ENCODE measurements around the gene SMAD7. TPM values are rescaled to one million over a fixed set of nuclear protein-coding genes. Genes with fewer than 3 reads are reported as not detected.

Gene SMAD7
- total and polyA plus RNA-seq, 2 experiments from 2014 or later: 11.8 to 29.8 TPM

GRCh38 chr18:48892146-48892855 is 58.5 kb downstream of the SMAD7 start:
- Mint-ChIP-seq H3K4me3 (no peak overlapping the region), H3K9me3 (no peaks in the 10 kb centered on the region), H3K4me1 (peaks cover 32% of the 10 kb centered on the region), H3K36me3 (ENCODE audit: low read depth) (no peaks in the 10 kb centered on the region), H3K27ac (no peak overlapping the region), H3K27me3 (ENCODE audit: insufficient read depth, low read depth, poor library complexity) (peaks cover 10% of the 10 kb centered on the region)
- no peak overlapping the region for H3K4me3 ChIP-seq
- ATAC-seq (no peak), DNase-seq (ENCODE audit: low spot score) (no peak)
- H3F3A ChIP-seq (replicated peaks; ENCODE audit: low read depth): no peaks in the 10 kb centered on the region
- no peaks in the 10 kb centered on the region for H3K36me3 ChIP-seq (ENCODE audit: insufficient read depth)
- H3K27me3 ChIP-seq (ENCODE audit: insufficient read depth): no peaks in the 10 kb centered on the region
- no peaks in the 10 kb centered on the region for H4K20me1 ChIP-seq (replicated peaks; ENCODE audit: insufficient read depth)
- H3K4me2 ChIP-seq: no peak overlapping the region
- peaks cover 11% of the 10 kb centered on the region for H3K4me1 ChIP-seq (ENCODE audit: insufficient read depth)
- no peak overlapping the region for H3K27ac ChIP-seq (ENCODE audit: low read depth)
- no peaks in the 10 kb centered on the region for H3K79me2 ChIP-seq (replicated peaks; ENCODE audit: insufficient read depth)
- TF ChIP-seq CREB1 (CRISPR knock-in tag; IDR thresholded peaks at IDR 0.05; ENCODE audit: low read depth) (no peak), EZH2phosphoT487 (IDR thresholded peaks at IDR 0.05; ENCODE audit: unreplicated experiment) (no peak), CTCF (conservative IDR thresholded peaks at IDR 0.05; ENCODE audit: low read depth in 2 of 2) (no peak), ZNF331 (CRISPR knock-in tag; IDR thresholded peaks at IDR 0.05; ENCODE audit: low read depth) (no peak), JUNB (IDR thresholded peaks at IDR 0.05; ENCODE audit: unreplicated experiment) (no peak), POLR2AphosphoS5 (IDR thresholded peaks at IDR 0.05; ENCODE audit: low read depth) (no peak), EZH2 (IDR thresholded peaks at IDR 0.05; ENCODE audit: low read depth, unreplicated experiment) (no peak), ETS1 (IDR thresholded peaks at IDR 0.05) (no peak), NANOG (IDR thresholded peaks at IDR 0.05; ENCODE audit: borderline replicate concordance) (no peak), STAT1 (IDR thresholded peaks at IDR 0.05; ENCODE audit: unreplicated experiment) (no peak), ZNF462 (CRISPR knock-in tag; IDR thresholded peaks at IDR 0.05) (no peak), ZNF114 (CRISPR knock-in tag; IDR thresholded peaks at IDR 0.05) (no peak), REST (IDR thresholded peaks at IDR 0.05; ENCODE audit: unreplicated experiment) (no peak)
- H3K9me2 ChIP-seq (ENCODE audit: insufficient read depth): no peaks in the 10 kb centered on the region
- H2AFZ ChIP-seq: no peak overlapping the region
